CD4-positive, alpha-beta T cell (primary cell): ENCODE measurements around the gene EPS15. TPM values are rescaled to one million over a fixed set of nuclear protein-coding genes. Genes with fewer than 3 reads are reported as not detected.
"Not testable (repeated sequence)": the region's sequence is repeated elsewhere in the genome, so short reads cannot be mapped to it uniquely, and the experiment has no call there.

Experiments
- ATAC-seq: fragments of 200-7000 bp; cut with Tn5 transposase; one replicate; pipeline ENCODE4 v1.10.0; 2022; ENCODE audit warnings: mild to moderate bottlenecking; ENCODE audit not compliant: poor library complexity
- CTCF ChIA-PET: fragments of 350-600 bp; sonication (Branson Sonifier 250); formaldehyde crosslinking; loops from one replicate; lab custom pipeline; 2021; ENCODE audit warnings: antibody characterized with exemption, inconsistent platforms; lab: Charles Lee
- POLR2A ChIA-PET: fragments of 350-600 bp; sonication (Branson Sonifier 250); formaldehyde crosslinking; loops from one replicate; lab custom pipeline; 2021; ENCODE audit warnings: antibody characterized with exemption, inconsistent platforms; lab: Charles Lee
- DNase-seq, 14 experiments: peaks; one replicate each; pipeline ENCODE4 v3.0.0-alpha.2; 2013 to 2020; ENCODE audit warnings: mixed read lengths in 2 of 14
- H3K27ac ChIP-seq, 2 donors: one replicate each; pipeline versions ENCODE4 v1.5.1 to v1.7.0; 2013; ENCODE audit warnings: low read length in 2 of 2, low read depth in 1 of 2, mild to moderate bottlenecking in 1 of 2
- H3K27me3 ChIP-seq, 2 experiments: 1 replicate in 1 of 2; 2 replicates in 1 of 2; pipeline versions ENCODE4 v1.6.1 to v1.7.0; 2013; ENCODE audit warnings: low read length in 2 of 2, control low read depth in 1 of 2, mild to moderate bottlenecking in 1 of 2, moderate library complexity in 1 of 2; ENCODE audit not compliant: insufficient read depth in 2 of 2, control insufficient read depth in 1 of 2
- H3K36me3 ChIP-seq: one replicate; pipeline ENCODE4 v1.6.1; 2013; ENCODE audit warnings: low read length, control low read depth; ENCODE audit not compliant: insufficient read depth
- H3K4me1 ChIP-seq: one replicate; pipeline ENCODE4 v1.6.1; 2013; ENCODE audit warnings: low read length, control low read depth; ENCODE audit not compliant: insufficient read depth
- H3K4me3 ChIP-seq: one replicate; pipeline ENCODE4 v1.5.1; 2013; ENCODE audit warnings: mild to moderate bottlenecking, low read length, moderate library complexity
- H3K9me3 ChIP-seq, 2 experiments: 1 replicate in 1 of 2; 2 replicates in 1 of 2; pipeline versions ENCODE4 v1.6.1 to v1.7.0; 2013; ENCODE audit warnings: low read length in 2 of 2, mild to moderate bottlenecking in 2 of 2, control low read depth in 1 of 2, moderate library complexity in 1 of 2; ENCODE audit not compliant: control insufficient read depth in 1 of 2, insufficient read depth in 1 of 2
- H3K27ac Mint-ChIP-seq: one replicate; pipeline ENCODE4 v1.8.0; 2020; ENCODE audit warnings: mixed read lengths
- H3K27me3 Mint-ChIP-seq: one replicate; pipeline ENCODE4 v1.8.0; 2021; ENCODE audit warnings: mixed read lengths
- H3K36me3 Mint-ChIP-seq: one replicate; pipeline ENCODE4 v1.8.0; 2021; ENCODE audit warnings: low read depth, mixed read lengths
- H3K4me1 Mint-ChIP-seq: one replicate; pipeline ENCODE4 v1.8.0; 2021; ENCODE audit warnings: low read depth, mixed read lengths
- H3K4me3 Mint-ChIP-seq: one replicate; pipeline ENCODE4 v1.8.0; 2020; ENCODE audit warnings: mild to moderate bottlenecking, mixed read lengths
- H3K9me3 Mint-ChIP-seq: one replicate; pipeline ENCODE4 v1.8.0; 2020; ENCODE audit warnings: mixed read lengths
- CTCF ChIP-seq: fragments of 200-600 bp; IDR thresholded peaks from one replicate; pipeline ENCODE4 v1.8.0; 2022; ENCODE audit warnings: antibody characterized with exemption, mild to moderate bottlenecking
- intact Hi-C, 2 experiments: fragments of 100-400 bp; cut with DNase I in 1 of 2; cut with micrococcal nuclease in 1 of 2; formaldehyde crosslinking; loops; one replicate each; pipeline versions ENCODE4 v1.15.1 to v1.9.0; 2023 to 2025; cut with DNase I, micrococcal nuclease
- total RNA-seq, 174 experiments: library from RNA in 2 of 174; stranded (reverse) in 2 of 174; gene quantifications; one replicate each; pipeline ENCODE4 v1.2.3 and lab custom pipeline; 2021 to 2026

EPS15 gene
- total RNA-seq, 2 experiments from 2014 or later, result 44.5 to 47.9 TPM

GRCh38 chr1:51561702-51562101 lies 42.6 kb upstream of the EPS15 start:
- no peak overlapping the region for H3K27ac Mint-ChIP-seq
- H3K27me3 Mint-ChIP-seq, result no peaks in the 10 kb centered on the region
- H3K4me3 Mint-ChIP-seq, result no peak overlapping the region
- ChIA-PET CTCF (no interaction called here), POLR2A (no interaction called here)
- Histone ChIP-seq H3K4me3 (no peak overlapping the region), H3K36me3 (no peaks in the 10 kb centered on the region), H3K9me3 (no peaks in the 10 kb centered on the region), H3K27ac (no peak overlapping the region), H3K27me3 (no peaks in the 10 kb centered on the region), H3K4me1 (peaks cover 13% of the 10 kb centered on the region)
- ATAC-seq, result no peak
- peaks cover 7% of the 10 kb centered on the region for H3K4me1 Mint-ChIP-seq
- H3K36me3 Mint-ChIP-seq, result no peaks in the 10 kb centered on the region
- no peak for TF ChIP-seq CTCF
- no peaks in the 10 kb centered on the region for H3K9me3 Mint-ChIP-seq
- intact Hi-C loops, result no loop called here
- no peak for DNase-seq

GRCh38 chr1:51560895-51561294 lies 41.8 kb upstream of the EPS15 start:
- POLR2A ChIA-PET, ATAC-seq, H3K27me3 Mint-ChIP-seq: not testable (repeated sequence)

GRCh38 chr1:51560034-51560433 lies 41.0 kb upstream of the EPS15 start:
- H3K4me1 Mint-ChIP-seq, result peaks cover 7% of the 10 kb centered on the region
- Histone ChIP-seq H3K4me1 (peaks cover 13% of the 10 kb centered on the region), H3K27ac (no peak overlapping the region), H3K9me3 (no peaks in the 10 kb centered on the region), H3K4me3 (no peak overlapping the region), H3K27me3 (no peaks in the 10 kb centered on the region), H3K36me3 (no peaks in the 10 kb centered on the region)
- POLR2A ChIA-PET, result no interaction called here
- no peaks in the 10 kb centered on the region for H3K36me3 Mint-ChIP-seq
- intact Hi-C loops, result no loop called here
- ATAC-seq (no peak), DNase-seq (no peak)
- no peaks in the 10 kb centered on the region for H3K27me3 Mint-ChIP-seq
- CTCF ChIA-PET, result no interaction called here
- H3K27ac Mint-ChIP-seq, result no peak overlapping the region
- no peak for TF ChIP-seq CTCF
- H3K4me3 Mint-ChIP-seq, result no peak overlapping the region
- no peaks in the 10 kb centered on the region for H3K9me3 Mint-ChIP-seq

More at GRCh38 chr1:51560895-51561294, 41.8 kb upstream of the EPS15 start:
- H3K36me3 Mint-ChIP-seq, H3K27ac Mint-ChIP-seq, H3K9me3 ChIP-seq, H3K27me3 ChIP-seq, intact Hi-C loops, H3K4me3 ChIP-seq, H3K4me1 Mint-ChIP-seq, H3K9me3 Mint-ChIP-seq, H3K36me3 ChIP-seq, H3K27ac ChIP-seq, CTCF ChIA-PET, H3K4me3 Mint-ChIP-seq, DNase-seq: not testable (repeated sequence)
- H3K4me1 ChIP-seq, result peaks cover 13% of the 10 kb centered on the region

- no peak for DNase-seq
- Histone ChIP-seq H3K27ac (no peak overlapping the region), H3K4me1 (peaks cover 10% of the 10 kb centered on the region), H3K27me3 (no peaks in the 10 kb centered on the region), H3K36me3 (no peaks in the 10 kb centered on the region), H3K9me3 (no peaks in the 10 kb centered on the region), H3K4me3 (no peak overlapping the region)
- Mint-ChIP-seq H3K4me3 (no peak overlapping the region), H3K36me3 (no peaks in the 10 kb centered on the region), H3K9me3 (no peaks in the 10 kb centered on the region), H3K27ac (no peak overlapping the region), H3K27me3 (no peaks in the 10 kb centered on the region), H3K4me1 (peaks cover 7% of the 10 kb centered on the region)
- intact Hi-C loops, result no loop called here
- ATAC-seq, result no peak
- POLR2A ChIA-PET, result no interaction called here
- CTCF ChIA-PET, result no interaction called here
- TF ChIP-seq CTCF, result no peak
Observed at GRCh38 chr1:51559501-51559900, 40.4 kb upstream of the EPS15 start.
